ENCODE measurements around the gene ZNF366. TPM values are rescaled to one million over a fixed set of nuclear protein-coding genes. Genes with fewer than 3 reads are reported as not detected.

ZNF366 gene
- total RNA-seq, 1 donor from 2014 or later = 7.9 TPM

DNA sequence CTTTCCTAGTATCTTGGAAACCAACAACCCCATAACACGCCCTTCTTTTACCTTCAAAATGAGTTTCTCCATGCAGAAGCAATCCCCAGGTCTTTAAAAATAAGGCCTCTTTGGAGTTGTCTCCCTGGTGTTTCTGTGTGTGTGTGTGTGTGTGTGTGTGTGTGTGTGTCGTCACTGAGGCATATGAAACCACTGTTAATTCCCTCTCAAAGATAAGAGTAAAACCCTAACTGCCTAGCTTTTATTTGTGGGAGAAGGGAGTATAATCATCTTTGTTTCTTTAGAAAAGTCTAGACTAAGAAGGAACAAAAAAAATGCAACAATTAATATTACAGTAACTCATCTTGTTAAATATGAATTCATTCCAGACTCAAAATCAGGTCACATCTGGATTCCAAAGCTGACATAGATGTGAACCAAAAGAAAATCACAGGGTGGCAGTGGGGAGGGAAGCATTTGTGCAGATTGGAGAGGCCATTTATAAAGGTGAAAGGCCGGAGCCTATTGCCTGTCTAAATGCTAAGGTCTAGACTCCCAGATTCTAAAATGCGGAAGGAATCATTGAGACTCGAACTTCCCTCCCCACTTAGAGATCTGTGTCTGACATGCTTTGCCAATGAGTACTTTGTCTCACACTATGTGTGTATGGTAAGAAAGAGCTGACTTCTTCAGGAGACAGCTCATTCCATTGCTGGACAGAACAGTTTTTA is 91.4 kb downstream of the ZNF366 start:
- TF ChIP-seq, protein P1, sequence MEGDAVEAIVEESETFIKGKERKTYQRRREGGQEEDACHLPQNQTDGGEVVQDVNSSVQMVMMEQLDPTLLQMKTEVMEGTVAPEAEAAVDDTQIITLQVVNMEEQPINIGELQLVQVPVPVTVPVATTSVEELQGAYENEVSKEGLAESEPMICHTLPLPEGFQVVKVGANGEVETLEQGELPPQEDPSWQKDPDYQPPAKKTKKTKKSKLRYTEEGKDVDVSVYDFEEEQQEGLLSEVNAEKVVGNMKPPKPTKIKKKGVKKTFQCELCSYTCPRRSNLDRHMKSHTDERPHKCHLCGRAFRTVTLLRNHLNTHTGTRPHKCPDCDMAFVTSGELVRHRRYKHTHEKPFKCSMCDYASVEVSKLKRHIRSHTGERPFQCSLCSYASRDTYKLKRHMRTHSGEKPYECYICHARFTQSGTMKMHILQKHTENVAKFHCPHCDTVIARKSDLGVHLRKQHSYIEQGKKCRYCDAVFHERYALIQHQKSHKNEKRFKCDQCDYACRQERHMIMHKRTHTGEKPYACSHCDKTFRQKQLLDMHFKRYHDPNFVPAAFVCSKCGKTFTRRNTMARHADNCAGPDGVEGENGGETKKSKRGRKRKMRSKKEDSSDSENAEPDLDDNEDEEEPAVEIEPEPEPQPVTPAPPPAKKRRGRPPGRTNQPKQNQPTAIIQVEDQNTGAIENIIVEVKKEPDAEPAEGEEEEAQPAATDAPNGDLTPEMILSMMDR (IDR thresholded peaks at IDR 0.05) = no peak
- intact Hi-C loops (cut with DNase I) = no loop called here
- Histone ChIP-seq H3K4me1 (no peaks in the 10 kb centered on the region), H3K27me3 (no peaks in the 10 kb centered on the region), H3K36me3 (no peaks in the 10 kb centered on the region), H3K4me3 (no peak overlapping the region), H3K27ac (no peak overlapping the region), H3K9me3 (no peaks in the 10 kb centered on the region)
- no peak for DNase-seq (ENCODE audit: low spot score in 2 of 2)

GRCh38 chr5:72412283-72413055 is 94.7 kb downstream of the ZNF366 start:
- no peak for DNase-seq (ENCODE audit: low spot score in 2 of 2)
- intact Hi-C loops (cut with DNase I) = no loop called here
- no peak overlapping the region for H3K27ac ChIP-seq
- no peaks in the 10 kb centered on the region for H3K4me1 ChIP-seq
- no peaks in the 10 kb centered on the region for H3K36me3 ChIP-seq
- H3K9me3 ChIP-seq = no peaks in the 10 kb centered on the region
- no peaks in the 10 kb centered on the region for H3K27me3 ChIP-seq
- H3K4me3 ChIP-seq = no peak overlapping the region
- TF ChIP-seq, protein P1 (IDR thresholded peaks at IDR 0.05) = no peak

GRCh38 chr5:72410688-72411295 is 96.4 kb downstream of the ZNF366 start:
- H3K36me3 ChIP-seq = no peaks in the 10 kb centered on the region
- intact Hi-C loops (cut with DNase I) = no loop called here
- H3K4me1 ChIP-seq = no peaks in the 10 kb centered on the region
- TF ChIP-seq, protein P1 (IDR thresholded peaks at IDR 0.05) = no peak
- H3K27me3 ChIP-seq = no peaks in the 10 kb centered on the region
- no peak for DNase-seq (ENCODE audit: low spot score in 2 of 2)
- H3K27ac ChIP-seq = no peak overlapping the region
- no peaks in the 10 kb centered on the region for H3K9me3 ChIP-seq
- no peak overlapping the region for H3K4me3 ChIP-seq

- no peaks in the 10 kb centered on the region for H3K9me3 ChIP-seq
- TF ChIP-seq, protein P1 (IDR thresholded peaks at IDR 0.05) = no peak
- H3K4me3 ChIP-seq = no peak overlapping the region
- H3K27me3 ChIP-seq = no peaks in the 10 kb centered on the region
- DNase-seq (ENCODE audit: low spot score in 2 of 2) = no peak
- H3K27ac ChIP-seq = no peak overlapping the region
- no peaks in the 10 kb centered on the region for H3K4me1 ChIP-seq
- H3K36me3 ChIP-seq = no peaks in the 10 kb centered on the region
- intact Hi-C loops (cut with DNase I) = no loop called here
These were observed 98.6 kb downstream of the ZNF366 start for GRCh38 chr5:72408603-72409002.

GRCh38 chr5:72408127-72408526 is 99.1 kb downstream of the ZNF366 start:
- DNase-seq (ENCODE audit: low spot score in 2 of 2) = no peak
- Histone ChIP-seq H3K27me3 (no peaks in the 10 kb centered on the region), H3K4me1 (peaks cover 0 to 3% of the 10 kb centered on the region in 2 donors), H3K9me3 (no peaks in the 10 kb centered on the region), H3K36me3 (no peaks in the 10 kb centered on the region), H3K4me3 (no peak overlapping the region), H3K27ac (no peak overlapping the region)
- TF ChIP-seq, protein P1 (IDR thresholded peaks at IDR 0.05) = no peak
- intact Hi-C loops (cut with DNase I) = no loop called here

Data from ascending aorta (tissue), 2 donors.